Measurements from ENCODE around the gene ZNF775. TPM values are rescaled to one million over a fixed set of nuclear protein-coding genes. Genes with fewer than 3 reads are reported as not detected.

Gene ZNF775
- total and polyA plus RNA-seq, 2 of the 13 experiments (the other 11 are each of a cell fraction or from before 2014, with no cell fraction given) = 3.1 to 3.2 TPM

DNA sequence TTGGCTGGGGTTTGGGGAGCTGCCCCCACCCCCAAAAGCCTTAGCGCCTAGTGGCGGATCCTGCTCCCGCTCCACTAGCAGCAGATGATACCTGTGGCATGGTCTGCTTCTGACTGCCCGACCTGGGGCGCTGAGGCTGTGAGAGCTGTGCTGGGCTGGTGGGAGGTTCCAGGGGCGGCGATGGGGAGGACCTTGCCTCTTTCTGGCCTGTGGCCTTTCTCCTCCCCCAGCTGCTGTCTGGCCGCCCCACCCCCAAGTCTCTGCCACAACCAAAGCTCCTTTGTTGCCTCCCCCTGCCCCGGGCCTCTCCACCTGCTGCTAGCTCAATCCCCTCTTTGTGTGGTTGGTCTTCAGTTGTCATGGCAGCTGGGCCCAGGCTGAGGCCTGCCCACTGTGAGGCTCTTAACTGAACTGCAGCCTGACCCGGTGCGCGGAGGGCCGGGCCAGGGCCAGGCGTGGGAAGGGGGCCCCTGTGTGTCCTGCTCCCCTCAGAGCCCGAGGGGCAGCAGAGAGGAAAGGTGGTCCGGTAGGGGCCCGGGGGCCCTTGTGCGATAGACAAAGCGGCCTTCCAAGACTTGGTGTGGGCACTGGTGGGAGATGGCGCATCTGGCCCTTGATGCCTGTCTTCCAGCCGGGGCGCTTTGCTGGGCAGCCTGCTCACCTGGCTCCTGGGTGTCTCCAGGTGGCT, 4.7 kb downstream of the ZNF775 start (continued):
- TF ChIP-seq, protein P1, sequence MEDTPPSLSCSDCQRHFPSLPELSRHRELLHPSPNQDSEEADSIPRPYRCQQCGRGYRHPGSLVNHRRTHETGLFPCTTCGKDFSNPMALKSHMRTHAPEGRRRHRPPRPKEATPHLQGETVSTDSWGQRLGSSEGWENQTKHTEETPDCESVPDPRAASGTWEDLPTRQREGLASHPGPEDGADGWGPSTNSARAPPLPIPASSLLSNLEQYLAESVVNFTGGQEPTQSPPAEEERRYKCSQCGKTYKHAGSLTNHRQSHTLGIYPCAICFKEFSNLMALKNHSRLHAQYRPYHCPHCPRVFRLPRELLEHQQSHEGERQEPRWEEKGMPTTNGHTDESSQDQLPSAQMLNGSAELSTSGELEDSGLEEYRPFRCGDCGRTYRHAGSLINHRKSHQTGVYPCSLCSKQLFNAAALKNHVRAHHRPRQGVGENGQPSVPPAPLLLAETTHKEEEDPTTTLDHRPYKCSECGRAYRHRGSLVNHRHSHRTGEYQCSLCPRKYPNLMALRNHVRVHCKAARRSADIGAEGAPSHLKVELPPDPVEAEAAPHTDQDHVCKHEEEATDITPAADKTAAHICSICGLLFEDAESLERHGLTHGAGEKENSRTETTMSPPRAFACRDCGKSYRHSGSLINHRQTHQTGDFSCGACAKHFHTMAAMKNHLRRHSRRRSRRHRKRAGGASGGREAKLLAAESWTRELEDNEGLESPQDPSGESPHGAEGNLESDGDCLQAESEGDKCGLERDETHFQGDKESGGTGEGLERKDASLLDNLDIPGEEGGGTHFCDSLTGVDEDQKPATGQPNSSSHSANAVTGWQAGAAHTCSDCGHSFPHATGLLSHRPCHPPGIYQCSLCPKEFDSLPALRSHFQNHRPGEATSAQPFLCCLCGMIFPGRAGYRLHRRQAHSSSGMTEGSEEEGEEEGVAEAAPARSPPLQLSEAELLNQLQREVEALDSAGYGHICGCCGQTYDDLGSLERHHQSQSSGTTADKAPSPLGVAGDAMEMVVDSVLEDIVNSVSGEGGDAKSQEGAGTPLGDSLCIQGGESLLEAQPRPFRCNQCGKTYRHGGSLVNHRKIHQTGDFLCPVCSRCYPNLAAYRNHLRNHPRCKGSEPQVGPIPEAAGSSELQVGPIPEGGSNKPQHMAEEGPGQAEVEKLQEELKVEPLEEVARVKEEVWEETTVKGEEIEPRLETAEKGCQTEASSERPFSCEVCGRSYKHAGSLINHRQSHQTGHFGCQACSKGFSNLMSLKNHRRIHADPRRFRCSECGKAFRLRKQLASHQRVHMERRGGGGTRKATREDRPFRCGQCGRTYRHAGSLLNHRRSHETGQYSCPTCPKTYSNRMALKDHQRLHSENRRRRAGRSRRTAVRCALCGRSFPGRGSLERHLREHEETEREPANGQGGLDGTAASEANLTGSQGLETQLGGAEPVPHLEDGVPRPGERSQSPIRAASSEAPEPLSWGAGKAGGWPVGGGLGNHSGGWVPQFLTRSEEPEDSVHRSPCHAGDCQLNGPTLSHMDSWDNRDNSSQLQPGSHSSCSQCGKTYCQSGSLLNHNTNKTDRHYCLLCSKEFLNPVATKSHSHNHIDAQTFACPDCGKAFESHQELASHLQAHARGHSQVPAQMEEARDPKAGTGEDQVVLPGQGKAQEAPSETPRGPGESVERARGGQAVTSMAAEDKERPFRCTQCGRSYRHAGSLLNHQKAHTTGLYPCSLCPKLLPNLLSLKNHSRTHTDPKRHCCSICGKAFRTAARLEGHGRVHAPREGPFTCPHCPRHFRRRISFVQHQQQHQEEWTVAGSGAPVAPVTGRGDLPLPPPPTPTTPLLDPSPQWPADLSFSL (CRISPR knock-in tag; IDR thresholded peaks at IDR 0.05) = 0 out of 2 replicates have a peak, but pooled peaks have one; percentile 20
- TF ChIP-seq, protein P2, sequence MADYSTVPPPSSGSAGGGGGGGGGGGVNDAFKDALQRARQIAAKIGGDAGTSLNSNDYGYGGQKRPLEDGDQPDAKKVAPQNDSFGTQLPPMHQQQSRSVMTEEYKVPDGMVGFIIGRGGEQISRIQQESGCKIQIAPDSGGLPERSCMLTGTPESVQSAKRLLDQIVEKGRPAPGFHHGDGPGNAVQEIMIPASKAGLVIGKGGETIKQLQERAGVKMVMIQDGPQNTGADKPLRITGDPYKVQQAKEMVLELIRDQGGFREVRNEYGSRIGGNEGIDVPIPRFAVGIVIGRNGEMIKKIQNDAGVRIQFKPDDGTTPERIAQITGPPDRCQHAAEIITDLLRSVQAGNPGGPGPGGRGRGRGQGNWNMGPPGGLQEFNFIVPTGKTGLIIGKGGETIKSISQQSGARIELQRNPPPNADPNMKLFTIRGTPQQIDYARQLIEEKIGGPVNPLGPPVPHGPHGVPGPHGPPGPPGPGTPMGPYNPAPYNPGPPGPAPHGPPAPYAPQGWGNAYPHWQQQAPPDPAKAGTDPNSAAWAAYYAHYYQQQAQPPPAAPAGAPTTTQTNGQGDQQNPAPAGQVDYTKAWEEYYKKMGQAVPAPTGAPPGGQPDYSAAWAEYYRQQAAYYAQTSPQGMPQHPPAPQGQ (CRISPR knock-in tag; IDR thresholded peaks at IDR 0.05; ENCODE audit: borderline replicate concordance) = no peak
- TF ChIP-seq NFYB (CRISPR knock-in tag; IDR thresholded peaks at IDR 0.05) = peak; percentile 43; the same call in 1 of the 2 replicates
- TF ChIP-seq TEAD3 (CRISPR knock-in tag; optimal IDR thresholded peaks at IDR 0.05; ENCODE audit: borderline replicate concordance) = peak; percentile 46
- peak; percentile 75 for TF ChIP-seq SOX5 (CRISPR knock-in tag; IDR thresholded peaks at IDR 0.05; ENCODE audit: borderline replicate concordance)
- TF ChIP-seq GFI1 (CRISPR knock-in tag; IDR thresholded peaks at IDR 0.05; ENCODE audit: borderline replicate concordance) = peak; percentile 86
- TF ChIP-seq POLR2G (IDR thresholded peaks at IDR 0.05; ENCODE audit: low read depth, low read length) = peak; percentile 96
- peak; percentile 91 for TF ChIP-seq MAF1 (CRISPR knock-in tag; IDR thresholded peaks at IDR 0.05; ENCODE audit: borderline replicate concordance)
- no peak for TF ChIP-seq ZNF3 (CRISPR knock-in tag; IDR thresholded peaks at IDR 0.05)
- TF ChIP-seq, protein P3, sequence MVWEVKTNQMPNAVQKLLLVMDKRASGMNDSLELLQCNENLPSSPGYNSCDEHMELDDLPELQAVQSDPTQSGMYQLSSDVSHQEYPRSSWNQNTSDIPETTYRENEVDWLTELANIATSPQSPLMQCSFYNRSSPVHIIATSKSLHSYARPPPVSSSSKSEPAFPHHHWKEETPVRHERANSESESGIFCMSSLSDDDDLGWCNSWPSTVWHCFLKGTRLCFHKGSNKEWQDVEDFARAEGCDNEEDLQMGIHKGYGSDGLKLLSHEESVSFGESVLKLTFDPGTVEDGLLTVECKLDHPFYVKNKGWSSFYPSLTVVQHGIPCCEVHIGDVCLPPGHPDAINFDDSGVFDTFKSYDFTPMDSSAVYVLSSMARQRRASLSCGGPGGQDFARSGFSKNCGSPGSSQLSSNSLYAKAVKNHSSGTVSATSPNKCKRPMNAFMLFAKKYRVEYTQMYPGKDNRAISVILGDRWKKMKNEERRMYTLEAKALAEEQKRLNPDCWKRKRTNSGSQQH (CRISPR knock-in tag; IDR thresholded peaks at IDR 0.05; ENCODE audit: low read depth) = peak; percentile 60; the same call in 1 of the 2 replicates
- no peak for TF ChIP-seq ZNF839 (CRISPR knock-in tag; IDR thresholded peaks at IDR 0.05; ENCODE audit: borderline replicate concordance)
- TF ChIP-seq MEF2D (CRISPR knock-in tag; IDR thresholded peaks at IDR 0.05) = 0 out of 2 replicates have a peak, but pooled peaks have one; percentile 61
- peak; percentile 90 for TF ChIP-seq SP5 (CRISPR knock-in tag; IDR thresholded peaks at IDR 0.05; ENCODE audit: borderline replicate concordance, low read depth)
- no peak; the same call in 1 of the 2 replicates for TF ChIP-seq DNMT3B (CRISPR knock-in tag; conservative IDR thresholded peaks at IDR 0.05)
- TF ChIP-seq CEBPG (CRISPR knock-in tag; IDR thresholded peaks at IDR 0.05) = 0 out of 2 replicates have a peak, but pooled peaks have one; percentile 12
- TF ChIP-seq PHF21A (CRISPR knock-in tag; IDR thresholded peaks at IDR 0.05) = peak; percentile 92
- TF ChIP-seq RBM22 (optimal IDR thresholded peaks at IDR 0.05; ENCODE audit: low read length) = peak; percentile 70
- TF ChIP-seq RFXAP (CRISPR knock-in tag; IDR thresholded peaks at IDR 0.05; ENCODE audit: borderline replicate concordance) = peak; percentile 93; the same call in 1 of the 2 replicates
- 0 out of 2 replicates have a peak, but pooled peaks have one; percentile 7 for TF ChIP-seq KDM4B (CRISPR knock-in tag; IDR thresholded peaks at IDR 0.05)
- TF ChIP-seq NBN (conservative IDR thresholded peaks at IDR 0.05) = no peak
- peak; percentile 49 for TF ChIP-seq CCAR2 (optimal IDR thresholded peaks at IDR 0.05; ENCODE audit: low read depth, low read length)
- TF ChIP-seq ZNF232 (CRISPR knock-in tag; IDR thresholded peaks at IDR 0.05; ENCODE audit: borderline replicate concordance) = 0 out of 2 replicates have a peak, but pooled peaks have one; percentile 73
